GM03348 (cell line): ENCODE data around the gene ARHGAP23.
"Not testable (repeated sequence)": the region's sequence is repeated elsewhere in the genome, so short reads cannot be mapped to it uniquely, and the experiment has no call there.

Experiments used
- DNase-seq: peaks from one replicate; pipeline ENCODE4 v3.0.0; 2012; ENCODE audit warnings: low spot score

The ARHGAP23 gene

GRCh38 chr17:38421171-38421841 is 7.0 kb upstream of the ARHGAP23 start:
- peak; percentile 67 for DNase-seq

DNA sequence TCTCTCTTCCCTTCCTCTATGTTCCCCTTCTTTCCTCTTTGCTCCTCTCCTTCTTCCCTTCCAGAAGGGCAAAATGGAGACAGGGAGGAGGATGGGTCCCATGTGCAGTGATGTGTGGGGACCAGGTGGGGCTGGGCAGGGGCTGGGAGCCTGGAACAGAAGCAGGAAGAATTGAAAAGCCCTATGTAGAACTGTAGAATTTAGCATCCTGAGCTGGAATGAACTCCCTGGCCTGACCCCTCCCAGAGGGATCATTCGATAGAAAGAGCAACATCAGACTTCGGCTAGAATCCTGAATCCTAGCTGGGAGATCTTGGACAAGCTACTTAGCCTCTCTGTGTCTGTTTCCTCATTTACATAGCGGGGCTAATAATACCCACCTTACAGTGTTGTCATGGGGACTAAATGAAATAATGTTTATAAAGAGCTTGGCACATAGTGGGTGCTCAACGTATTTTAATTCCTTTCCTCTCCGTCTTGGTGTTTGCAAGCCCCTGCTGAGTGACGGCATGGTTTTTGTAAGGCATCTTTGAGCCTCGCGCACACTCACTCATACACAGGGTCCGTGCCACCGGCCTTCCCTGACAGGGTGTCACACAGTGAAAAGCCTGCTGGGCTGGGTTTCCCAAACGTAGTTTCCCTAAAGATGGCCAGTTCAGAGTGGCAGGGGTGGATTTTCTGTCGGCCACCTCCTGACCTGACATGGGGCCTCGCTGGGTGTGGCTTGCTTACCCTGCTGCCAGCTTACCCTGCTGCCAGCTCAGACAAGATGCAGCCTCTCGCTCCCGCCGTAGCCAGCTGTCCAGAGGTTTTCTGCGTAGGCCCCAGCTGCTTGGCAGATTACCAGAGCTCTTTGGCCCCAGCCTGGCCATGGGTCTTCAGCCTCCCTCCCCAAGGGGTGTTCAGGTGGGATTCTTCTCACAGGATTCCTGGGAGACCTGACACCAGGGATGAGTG is 6.1 kb upstream of the ARHGAP23 start:
- no peak for DNase-seq

DNA sequence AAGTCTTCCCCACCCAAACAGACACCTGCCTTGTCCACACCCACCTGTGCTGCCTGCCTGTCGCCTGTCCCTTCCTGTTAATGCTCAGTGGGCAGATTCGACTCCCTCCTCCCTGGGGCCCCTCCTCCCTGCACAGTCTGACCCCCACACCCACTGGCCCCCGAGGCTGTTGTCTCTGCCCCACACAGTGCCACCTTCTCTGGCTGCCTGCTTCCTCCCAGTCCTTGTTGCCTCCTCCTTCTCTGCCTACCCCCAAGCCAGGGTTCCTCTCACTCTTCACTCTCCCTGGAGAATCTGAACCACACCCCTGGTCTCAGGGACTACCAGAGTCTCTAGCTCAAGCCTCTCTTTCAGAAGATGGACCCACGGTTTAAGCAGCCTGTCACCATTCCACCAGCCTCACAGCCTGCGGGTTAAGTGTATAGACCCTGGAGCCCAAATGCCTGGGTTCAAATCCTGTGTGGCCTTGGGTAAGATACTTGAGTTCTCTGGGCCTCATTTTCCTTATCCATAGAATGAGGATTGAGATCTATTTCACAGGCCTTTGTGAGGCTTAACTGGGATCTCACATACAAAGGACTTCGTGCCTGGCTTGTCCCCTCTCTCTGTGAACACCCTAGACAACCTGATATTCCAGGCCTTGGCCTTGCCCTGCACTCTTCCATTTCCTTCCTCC is 3.8 kb upstream of the ARHGAP23 start:
- no peak for DNase-seq

- DNase-seq, result no peak
These were observed 3.2 kb upstream of the ARHGAP23 start for GRCh38 chr17:38425031-38425430.

- no peak for DNase-seq
These were observed 2.5 kb upstream of the ARHGAP23 start for GRCh38 chr17:38425744-38426143.

GRCh38 chr17:38426441-38426840 is 1.8 kb upstream of the ARHGAP23 start:
- DNase-seq, result no peak

DNA sequence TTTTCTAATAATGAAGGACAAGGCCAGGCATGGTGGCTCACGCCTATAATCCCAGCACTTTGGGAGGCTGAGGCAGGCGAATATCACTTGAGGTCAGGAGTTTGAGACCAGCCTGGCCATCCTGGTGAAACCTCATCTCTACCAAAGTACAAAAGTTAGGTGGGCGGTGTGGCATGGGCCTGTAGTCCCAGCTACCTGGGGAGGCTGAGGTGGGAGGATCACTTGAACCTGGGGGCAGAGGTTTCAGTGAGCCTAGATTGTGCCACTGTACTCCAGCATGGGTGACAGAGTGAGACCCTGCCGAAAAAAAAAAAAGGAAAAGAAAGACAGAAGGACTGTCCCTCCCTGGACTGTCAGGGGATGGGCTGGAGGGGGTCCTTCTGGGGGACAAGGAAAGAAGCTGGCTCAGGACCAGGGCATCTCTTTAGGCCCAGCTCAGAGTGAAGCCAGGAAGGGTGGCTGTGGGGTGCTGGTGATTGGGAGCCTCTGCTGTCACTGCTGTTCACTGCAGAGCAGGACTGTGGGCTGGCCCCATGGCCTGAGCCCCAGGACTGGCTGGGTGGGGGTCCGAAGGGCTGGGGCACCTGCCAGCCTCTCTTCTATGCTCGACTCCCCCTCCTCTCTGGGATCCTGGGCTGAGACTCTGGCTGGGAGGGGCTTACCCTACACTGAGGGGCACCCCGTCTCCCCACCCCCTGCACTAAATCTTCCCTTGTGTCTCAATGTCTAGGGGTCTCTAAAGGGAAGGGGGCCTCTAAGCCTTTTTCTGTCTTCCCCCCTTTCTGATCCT is 909 bp upstream of the ARHGAP23 start:
- no peak for DNase-seq

GRCh38 chr17:38428643-38429371 is 543 bp downstream of the ARHGAP23 start:
- peak; percentile 80 for DNase-seq

DNA sequence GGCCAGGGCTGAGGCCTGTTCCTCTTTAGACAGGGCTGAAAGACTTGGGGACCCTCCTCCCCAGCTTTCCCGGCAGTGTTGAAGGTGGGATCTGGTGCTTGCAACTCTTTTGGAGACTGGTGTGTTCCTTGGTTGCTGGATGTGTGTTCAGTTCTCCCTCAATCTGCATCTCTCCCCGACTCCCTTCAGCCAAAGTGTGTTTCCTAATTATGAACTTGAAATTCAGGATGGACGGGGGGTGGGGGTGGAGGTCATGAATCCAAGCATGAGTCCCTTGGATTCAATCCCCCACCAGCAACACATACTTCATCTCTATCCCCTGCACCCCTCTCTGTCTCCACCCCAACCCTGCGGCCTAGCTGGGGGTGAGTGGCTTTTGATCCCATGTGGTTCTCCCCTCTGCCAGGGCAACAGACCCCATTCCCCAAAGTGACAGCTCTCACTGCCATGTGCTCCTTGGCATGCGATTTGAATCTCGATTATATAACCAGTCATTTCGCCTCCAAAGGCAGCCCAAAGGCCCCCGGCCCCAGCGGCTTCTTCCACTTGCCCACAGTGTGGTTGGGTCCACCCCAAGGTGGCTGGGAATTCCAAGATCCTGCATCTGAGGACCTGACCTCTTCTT is 1.3 kb downstream of the ARHGAP23 start:
- no peak for DNase-seq

GRCh38 chr17:38430316-38430715 is 2.1 kb downstream of the ARHGAP23 start:
- peak; percentile 82 for DNase-seq

- no peak for DNase-seq
These were observed 2.6 kb downstream of the ARHGAP23 start for GRCh38 chr17:38430822-38431221.

GRCh38 chr17:38431346-38432145 is 3.3 kb downstream of the ARHGAP23 start:
- DNase-seq, result no peak

- DNase-seq, result no peak
These were observed 6.0 kb downstream of the ARHGAP23 start for GRCh38 chr17:38434178-38434665.

- DNase-seq, result no peak
These were observed 7.5 kb downstream of the ARHGAP23 start for GRCh38 chr17:38435795-38436194.

DNA sequence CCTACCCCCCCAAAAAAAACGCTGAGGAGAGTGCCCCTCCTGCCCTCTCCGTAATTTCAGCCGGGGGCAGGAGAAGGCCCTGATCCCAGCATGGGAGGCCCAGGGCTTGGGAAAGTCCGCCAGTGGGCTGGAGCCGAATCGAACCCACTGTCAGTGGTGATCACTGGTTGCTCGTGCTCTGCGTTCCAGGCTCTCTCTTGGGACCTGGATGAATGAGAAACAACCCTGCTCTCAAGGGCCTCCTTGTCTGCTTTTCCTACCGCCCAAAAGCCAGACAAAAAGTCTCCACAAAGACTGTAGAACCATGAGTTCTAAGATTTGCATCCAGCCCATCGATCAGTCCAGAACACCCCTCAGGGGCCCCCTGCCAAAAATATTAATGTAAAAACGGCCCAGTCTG is 8.1 kb downstream of the ARHGAP23 start:
- DNase-seq, result no peak

GRCh38 chr17:38437313-38437712 is 9.0 kb downstream of the ARHGAP23 start:
- not testable (repeated sequence) for DNase-seq

- no peak for DNase-seq
These were observed 11.2 kb downstream of the ARHGAP23 start for GRCh38 chr17:38439436-38439835.

GRCh38 chr17:38440614-38441397 is 12.5 kb downstream of the ARHGAP23 start:
- DNase-seq, result no peak
